Measurements from ENCODE around the gene GPR6.

Gene GPR6

DNA sequence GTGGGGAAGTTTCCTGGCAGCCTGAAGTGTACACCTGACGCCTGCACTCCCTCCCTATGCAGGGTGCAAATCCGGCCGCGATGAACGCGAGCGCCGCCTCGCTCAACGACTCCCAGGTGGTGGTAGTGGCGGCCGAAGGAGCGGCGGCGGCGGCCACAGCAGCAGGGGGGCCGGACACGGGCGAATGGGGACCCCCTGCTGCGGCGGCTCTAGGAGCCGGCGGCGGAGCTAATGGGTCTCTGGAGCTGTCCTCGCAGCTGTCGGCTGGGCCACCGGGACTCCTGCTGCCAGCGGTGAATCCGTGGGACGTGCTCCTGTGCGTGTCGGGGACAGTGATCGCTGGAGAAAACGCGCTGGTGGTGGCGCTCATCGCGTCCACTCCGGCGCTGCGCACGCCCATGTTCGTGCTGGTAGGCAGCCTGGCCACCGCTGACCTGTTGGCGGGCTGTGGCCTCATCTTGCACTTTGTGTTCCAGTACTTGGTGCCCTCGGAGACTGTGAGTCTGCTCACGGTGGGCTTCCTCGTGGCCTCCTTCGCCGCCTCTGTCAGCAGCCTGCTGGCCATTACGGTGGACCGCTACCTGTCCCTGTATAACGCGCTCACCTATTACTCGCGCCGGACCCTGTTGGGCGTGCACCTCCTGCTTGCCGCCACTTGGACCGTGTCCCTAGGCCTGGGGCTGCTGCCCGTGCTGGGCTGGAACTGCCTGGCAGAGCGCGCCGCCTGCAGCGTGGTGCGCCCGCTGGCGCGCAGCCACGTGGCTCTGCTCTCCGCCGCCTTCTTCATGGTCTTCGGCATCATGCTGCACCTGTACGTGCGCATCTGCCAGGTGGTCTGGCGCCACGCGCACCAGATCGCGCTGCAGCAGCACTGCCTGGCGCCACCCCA lies 1.2 kb downstream of the GPR6 start:
- TF ChIP-seq, protein P1, sequence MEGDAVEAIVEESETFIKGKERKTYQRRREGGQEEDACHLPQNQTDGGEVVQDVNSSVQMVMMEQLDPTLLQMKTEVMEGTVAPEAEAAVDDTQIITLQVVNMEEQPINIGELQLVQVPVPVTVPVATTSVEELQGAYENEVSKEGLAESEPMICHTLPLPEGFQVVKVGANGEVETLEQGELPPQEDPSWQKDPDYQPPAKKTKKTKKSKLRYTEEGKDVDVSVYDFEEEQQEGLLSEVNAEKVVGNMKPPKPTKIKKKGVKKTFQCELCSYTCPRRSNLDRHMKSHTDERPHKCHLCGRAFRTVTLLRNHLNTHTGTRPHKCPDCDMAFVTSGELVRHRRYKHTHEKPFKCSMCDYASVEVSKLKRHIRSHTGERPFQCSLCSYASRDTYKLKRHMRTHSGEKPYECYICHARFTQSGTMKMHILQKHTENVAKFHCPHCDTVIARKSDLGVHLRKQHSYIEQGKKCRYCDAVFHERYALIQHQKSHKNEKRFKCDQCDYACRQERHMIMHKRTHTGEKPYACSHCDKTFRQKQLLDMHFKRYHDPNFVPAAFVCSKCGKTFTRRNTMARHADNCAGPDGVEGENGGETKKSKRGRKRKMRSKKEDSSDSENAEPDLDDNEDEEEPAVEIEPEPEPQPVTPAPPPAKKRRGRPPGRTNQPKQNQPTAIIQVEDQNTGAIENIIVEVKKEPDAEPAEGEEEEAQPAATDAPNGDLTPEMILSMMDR (IDR thresholded peaks at IDR 0.05), result no peak

GRCh38 chr6:109984410-109984809 lies 6.3 kb downstream of the GPR6 start:
- TF ChIP-seq, protein P1 (IDR thresholded peaks at IDR 0.05), result no peak

GRCh38 chr6:109987196-109987595 lies 9.1 kb downstream of the GPR6 start:
- TF ChIP-seq, protein P1 (IDR thresholded peaks at IDR 0.05), result no peak

GRCh38 chr6:109991201-109992101 lies 13.3 kb downstream of the GPR6 start:
- TF ChIP-seq, protein P1 (IDR thresholded peaks at IDR 0.05), result no peak

DNA sequence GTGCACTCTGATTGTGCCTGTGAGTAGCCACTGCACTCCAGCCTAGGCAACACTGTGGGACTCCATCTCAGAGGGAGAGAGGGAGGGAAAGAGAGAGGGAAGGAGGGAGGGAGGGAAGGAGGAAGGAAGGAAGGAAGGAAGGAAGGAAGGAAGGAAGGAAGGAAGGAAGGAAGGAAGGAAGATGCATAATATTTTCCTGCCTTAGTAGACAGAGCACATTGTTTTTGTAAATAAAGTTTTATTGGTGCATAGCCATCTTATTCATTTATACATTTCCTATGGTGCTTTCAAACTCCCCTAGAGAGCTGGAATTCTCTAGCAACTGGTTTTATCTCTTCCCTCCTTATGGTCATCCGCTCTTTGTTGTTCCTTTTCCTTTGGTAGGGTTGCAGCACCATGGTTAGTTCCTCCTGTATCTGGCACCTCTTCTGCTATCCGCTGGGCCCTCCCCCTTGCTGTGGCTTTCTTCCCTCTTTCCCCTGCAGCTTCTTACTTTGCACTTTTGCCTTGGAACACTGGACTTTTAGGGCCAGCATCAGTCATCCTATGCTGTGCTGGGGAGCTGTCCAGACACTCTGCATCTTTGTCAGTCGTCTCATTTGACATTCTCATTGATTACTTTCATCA lies 20.2 kb downstream of the GPR6 start:
- TF ChIP-seq, protein P1 (IDR thresholded peaks at IDR 0.05), result no peak

DNA sequence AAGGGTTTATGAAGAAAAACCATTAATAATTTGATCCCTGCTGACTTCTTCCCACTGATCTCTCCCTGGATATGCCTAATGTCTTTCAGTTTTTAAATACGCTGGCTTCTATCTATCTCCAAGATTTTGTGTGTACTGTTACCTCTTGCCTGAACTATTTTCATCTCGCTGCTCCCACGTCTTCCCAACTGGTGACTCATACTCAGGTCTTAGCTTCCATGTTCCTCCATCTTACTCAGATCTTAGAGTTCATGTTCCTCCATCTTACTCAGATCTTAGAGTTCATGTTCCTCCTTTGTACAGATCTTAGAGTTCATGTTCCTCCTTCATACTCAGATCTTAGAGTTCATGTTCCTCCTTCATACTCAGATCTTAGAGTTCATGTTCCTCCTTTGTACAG lies 21.6 kb downstream of the GPR6 start:
- TF ChIP-seq, protein P1 (IDR thresholded peaks at IDR 0.05), result no peak

- TF ChIP-seq, protein P1 (IDR thresholded peaks at IDR 0.05), result no peak
Observed at GRCh38 chr6:110002676-110003075, 24.6 kb downstream of the GPR6 start.

Data from LNCAP (cell line).